ENCODE measurements around the gene SLC16A11. TPM values are rescaled to one million over a fixed set of nuclear protein-coding genes. Genes with fewer than 3 reads are reported as not detected.

SLC16A11 gene
- total RNA-seq, 1 donor from 2014 or later, result not detected

DNA sequence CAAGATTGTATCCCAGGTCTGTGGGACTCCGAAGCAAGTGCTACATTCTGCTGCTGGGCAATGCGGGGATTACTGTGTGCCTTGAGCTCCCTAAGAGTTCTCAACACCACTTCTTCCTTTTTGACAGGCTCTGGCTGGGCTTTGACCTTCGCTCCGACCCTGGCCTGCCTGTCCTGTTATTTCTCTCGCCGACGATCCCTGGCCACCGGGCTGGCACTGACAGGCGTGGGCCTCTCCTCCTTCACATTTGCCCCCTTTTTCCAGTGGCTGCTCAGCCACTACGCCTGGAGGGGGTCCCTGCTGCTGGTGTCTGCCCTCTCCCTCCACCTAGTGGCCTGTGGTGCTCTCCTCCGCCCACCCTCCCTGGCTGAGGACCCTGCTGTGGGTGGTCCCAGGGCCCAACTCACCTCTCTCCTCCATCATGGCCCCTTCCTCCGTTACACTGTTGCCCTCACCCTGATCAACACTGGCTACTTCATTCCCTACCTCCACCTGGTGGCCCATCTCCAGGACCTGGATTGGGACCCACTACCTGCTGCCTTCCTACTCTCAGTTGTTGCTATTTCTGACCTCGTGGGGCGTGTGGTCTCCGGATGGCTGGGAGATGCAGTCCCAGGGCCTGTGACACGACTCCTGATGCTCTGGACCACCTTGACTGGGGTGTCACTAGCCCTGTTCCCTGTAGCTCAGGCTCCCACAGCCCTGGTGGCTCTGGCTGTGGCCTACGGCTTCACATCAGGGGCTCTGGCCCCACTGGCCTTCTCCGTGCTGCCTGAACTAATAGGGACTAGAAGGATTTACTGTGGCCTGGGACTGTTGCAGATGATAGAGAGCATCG lies 5.6 kb downstream of the SLC16A11 start:
- peaks cover 16% of the 10 kb centered on the region for H3K27me3 Mint-ChIP-seq (ENCODE audit: low read depth, unreplicated experiment)
- Histone ChIP-seq H3K9ac (ENCODE audit: low read length) (no peak overlapping the region), H3K79me2 (ENCODE audit: insufficient read depth, low read length) (no peaks in the 10 kb centered on the region), H4K20me1 (ENCODE audit: insufficient read depth, low read length) (no peaks in the 10 kb centered on the region), H3K4me1 (ENCODE audit: insufficient read depth, low read length) (peaks cover 17% of the 10 kb centered on the region), H3K4me3 (ENCODE audit: insufficient read depth, low read depth, low read length) (no peak overlapping the region), H2AFZ (ENCODE audit: low read depth, low read length) (no peak overlapping the region), H3K27ac (ENCODE audit: low read depth, low read length) (no peak overlapping the region), H3K9me3 (ENCODE audit: insufficient read depth, low read depth, low read length) (no peaks in the 10 kb centered on the region), H3K4me2 (ENCODE audit: low read length) (no peak overlapping the region), H3K36me3 (ENCODE audit: insufficient read depth, low read length) (no peaks in the 10 kb centered on the region), H3K27me3 (ENCODE audit: insufficient read depth, low read length) (peaks cover 11% of the 10 kb centered on the region)
- H3K9me3 Mint-ChIP-seq (ENCODE audit: unreplicated experiment), result no peaks in the 10 kb centered on the region
- peaks cover 7% of the 10 kb centered on the region for H3K4me1 Mint-ChIP-seq (ENCODE audit: low read depth, unreplicated experiment)
- DNase-seq (ENCODE audit: low read depth) (no peak), FAIRE-seq (no peak)
- H3K4me3 Mint-ChIP-seq (ENCODE audit: unreplicated experiment), result peak overlapping the region; percentile 27
- no peak overlapping the region for H3K27ac Mint-ChIP-seq (ENCODE audit: unreplicated experiment)
- H3K36me3 Mint-ChIP-seq (ENCODE audit: low read depth, unreplicated experiment), result peaks cover 5% of the 10 kb centered on the region
- TF ChIP-seq, protein P1, sequence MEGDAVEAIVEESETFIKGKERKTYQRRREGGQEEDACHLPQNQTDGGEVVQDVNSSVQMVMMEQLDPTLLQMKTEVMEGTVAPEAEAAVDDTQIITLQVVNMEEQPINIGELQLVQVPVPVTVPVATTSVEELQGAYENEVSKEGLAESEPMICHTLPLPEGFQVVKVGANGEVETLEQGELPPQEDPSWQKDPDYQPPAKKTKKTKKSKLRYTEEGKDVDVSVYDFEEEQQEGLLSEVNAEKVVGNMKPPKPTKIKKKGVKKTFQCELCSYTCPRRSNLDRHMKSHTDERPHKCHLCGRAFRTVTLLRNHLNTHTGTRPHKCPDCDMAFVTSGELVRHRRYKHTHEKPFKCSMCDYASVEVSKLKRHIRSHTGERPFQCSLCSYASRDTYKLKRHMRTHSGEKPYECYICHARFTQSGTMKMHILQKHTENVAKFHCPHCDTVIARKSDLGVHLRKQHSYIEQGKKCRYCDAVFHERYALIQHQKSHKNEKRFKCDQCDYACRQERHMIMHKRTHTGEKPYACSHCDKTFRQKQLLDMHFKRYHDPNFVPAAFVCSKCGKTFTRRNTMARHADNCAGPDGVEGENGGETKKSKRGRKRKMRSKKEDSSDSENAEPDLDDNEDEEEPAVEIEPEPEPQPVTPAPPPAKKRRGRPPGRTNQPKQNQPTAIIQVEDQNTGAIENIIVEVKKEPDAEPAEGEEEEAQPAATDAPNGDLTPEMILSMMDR (IDR thresholded peaks at IDR 0.05; ENCODE audit: insufficient read depth, low read depth, low read length), result no peak
- no peak for TF ChIP-seq EZH2 (IDR thresholded peaks at IDR 0.05; ENCODE audit: insufficient read depth, low read length)

DNA sequence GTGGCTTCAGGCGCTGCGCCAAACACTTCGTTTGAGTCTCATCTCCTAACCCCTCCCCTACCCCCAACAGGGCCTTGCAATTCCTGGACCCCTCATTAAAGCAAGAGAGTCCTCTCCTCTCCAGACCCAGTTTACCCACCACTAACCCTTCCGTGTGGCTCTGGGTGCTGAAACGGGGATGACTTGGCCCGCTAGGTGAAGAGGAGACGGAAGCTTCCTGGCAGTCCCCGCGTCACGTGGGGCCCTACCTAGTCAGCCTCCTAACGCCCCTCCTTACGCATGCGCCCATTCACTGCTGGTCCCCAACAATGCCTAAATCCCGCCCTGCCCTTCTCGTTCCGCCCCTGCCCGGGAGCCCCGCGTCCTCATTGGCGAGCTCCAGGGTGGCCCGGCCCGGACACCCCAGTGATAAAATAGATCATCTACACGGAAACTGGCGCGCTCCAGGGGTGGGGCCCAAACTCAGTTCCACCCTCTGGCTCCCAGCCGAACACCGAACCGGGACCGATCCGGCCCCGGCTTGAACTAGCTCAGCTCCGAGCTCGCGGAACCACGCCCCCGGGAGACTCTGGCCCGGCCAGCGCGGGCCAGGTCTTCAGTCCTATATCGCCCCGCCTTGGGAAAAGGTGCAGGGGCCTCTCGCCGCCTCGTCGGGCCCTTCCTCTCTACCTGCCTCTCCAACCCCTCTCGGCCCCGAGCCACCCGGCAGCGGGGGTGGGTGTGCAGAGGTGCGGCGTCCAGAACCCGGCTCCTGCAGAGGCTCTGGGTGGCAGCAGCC lies 8.1 kb downstream of the SLC16A11 start, which contains the start of gene SLC16A13:
SLC16A13 (plus strand) TSS at position 425 of the 778 bp plus-strand sequence. CDS start 368 bp downstream, outside the sequence.
- FAIRE-seq (no peak), DNase-seq (ENCODE audit: low read depth) (peak; percentile 85)
- H3K4me1 Mint-ChIP-seq (ENCODE audit: low read depth, unreplicated experiment), result peaks cover 7% of the 10 kb centered on the region
- peak within 1 kb of the TSS; percentile 91 for H3K27ac Mint-ChIP-seq (ENCODE audit: unreplicated experiment)
- Histone ChIP-seq H3K4me2 (ENCODE audit: low read length) (peak within 1 kb of the TSS; percentile 93), H3K4me3 (ENCODE audit: insufficient read depth, low read depth, low read length) (peak within 1 kb of the TSS; percentile 70), H3K9ac (ENCODE audit: low read length) (peak within 1 kb of the TSS; percentile 80), H3K36me3 (ENCODE audit: insufficient read depth, low read length) (no peaks in the 10 kb centered on the region), H4K20me1 (ENCODE audit: insufficient read depth, low read length) (no peaks in the 10 kb centered on the region), H2AFZ (ENCODE audit: low read depth, low read length) (peak within 1 kb of the TSS; percentile 89), H3K27ac (ENCODE audit: low read depth, low read length) (peak within 1 kb of the TSS; percentile 61), H3K79me2 (ENCODE audit: insufficient read depth, low read length) (no peaks in the 10 kb centered on the region), H3K27me3 (ENCODE audit: insufficient read depth, low read length) (no peaks in the 10 kb centered on the region), H3K4me1 (ENCODE audit: insufficient read depth, low read length) (peaks cover 15% of the 10 kb centered on the region), H3K9me3 (ENCODE audit: insufficient read depth, low read depth, low read length) (no peaks in the 10 kb centered on the region)
- peaks cover 2% of the 10 kb centered on the region for H3K9me3 Mint-ChIP-seq (ENCODE audit: unreplicated experiment)
- H3K36me3 Mint-ChIP-seq (ENCODE audit: low read depth, unreplicated experiment), result peaks cover 6% of the 10 kb centered on the region
- H3K4me3 Mint-ChIP-seq (ENCODE audit: unreplicated experiment), result peak within 1 kb of the TSS; percentile 94
- TF ChIP-seq EZH2 (IDR thresholded peaks at IDR 0.05; ENCODE audit: insufficient read depth, low read length), result no peak
- TF ChIP-seq, protein P1 (IDR thresholded peaks at IDR 0.05; ENCODE audit: insufficient read depth, low read depth, low read length), result no peak
- peaks cover 2% of the 10 kb centered on the region for H3K27me3 Mint-ChIP-seq (ENCODE audit: low read depth, unreplicated experiment)

Measured in astrocyte (in vitro differentiated cells and primary cell).